GM20431 (cell line): ENCODE data around the gene DNM3.

Experiments used
- in situ Hi-C: fragments of 300-500 bp; cut with MseI, MboI; formaldehyde crosslinking; loops from one replicate; pipeline ENCODE4 v1.15.0; 2020; ENCODE audit warnings: low sequenced_read_pairs; ENCODE audit not compliant: unreplicated experiment

Gene DNM3

GRCh38 chr1:172325531-172325930 is 484.2 kb downstream of the DNM3 start:
- in situ Hi-C loops = no loop called here

GRCh38 chr1:172326136-172326535 is 484.8 kb downstream of the DNM3 start:
- in situ Hi-C loops = no loop called here

GRCh38 chr1:172328266-172328665 is 487.0 kb downstream of the DNM3 start:
- in situ Hi-C loops = no loop called here

DNA sequence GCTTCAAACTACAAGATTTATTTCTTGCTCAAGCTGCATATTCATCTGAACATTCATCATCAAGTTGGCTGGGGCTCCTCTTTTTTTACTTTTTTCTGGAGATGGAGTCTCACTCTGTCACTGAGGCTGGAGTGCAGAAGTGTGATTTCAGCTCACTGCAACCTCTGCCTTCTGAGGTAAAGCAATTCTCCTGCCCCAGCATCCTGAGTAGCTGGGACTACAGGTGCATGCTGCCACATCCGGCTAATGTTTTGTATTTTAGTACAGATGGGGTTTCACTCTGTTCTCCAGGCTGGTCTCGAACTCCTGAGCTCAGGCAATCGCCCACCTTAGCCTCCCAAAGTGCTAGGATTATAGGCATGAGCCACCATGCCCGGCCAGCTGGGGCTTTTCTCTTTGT is 490.9 kb downstream of the DNM3 start:
- in situ Hi-C loops = no loop called here

- in situ Hi-C loops = no loop called here
These were observed 494.1 kb downstream of the DNM3 start for GRCh38 chr1:172335377-172335776.

DNA sequence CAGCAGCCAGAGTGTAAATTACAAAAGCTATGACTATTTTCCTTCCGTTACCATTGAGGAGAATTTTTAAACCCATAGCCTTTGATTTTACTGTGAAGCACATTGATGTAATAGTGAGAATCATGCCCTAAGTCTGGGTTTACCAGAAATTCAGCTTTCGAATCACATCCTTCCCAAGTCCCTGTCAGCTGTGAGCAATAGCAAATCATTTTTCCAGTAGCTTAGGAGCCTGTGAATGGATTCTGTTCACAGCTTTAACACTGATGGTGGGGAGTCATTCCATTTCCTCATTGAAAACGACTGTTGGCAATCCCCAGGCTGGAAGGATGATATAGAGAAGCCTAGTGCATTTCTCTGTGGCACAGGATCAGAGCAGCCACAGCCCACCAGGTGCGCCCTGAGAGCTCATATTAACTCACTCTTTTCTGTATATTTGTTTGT is 497.0 kb downstream of the DNM3 start:
- in situ Hi-C loops = no loop called here

GRCh38 chr1:172339842-172340241 is 498.5 kb downstream of the DNM3 start:
- in situ Hi-C loops = no loop called here

GRCh38 chr1:172340520-172340919 is 499.2 kb downstream of the DNM3 start:
- in situ Hi-C loops = no loop called here

DNA sequence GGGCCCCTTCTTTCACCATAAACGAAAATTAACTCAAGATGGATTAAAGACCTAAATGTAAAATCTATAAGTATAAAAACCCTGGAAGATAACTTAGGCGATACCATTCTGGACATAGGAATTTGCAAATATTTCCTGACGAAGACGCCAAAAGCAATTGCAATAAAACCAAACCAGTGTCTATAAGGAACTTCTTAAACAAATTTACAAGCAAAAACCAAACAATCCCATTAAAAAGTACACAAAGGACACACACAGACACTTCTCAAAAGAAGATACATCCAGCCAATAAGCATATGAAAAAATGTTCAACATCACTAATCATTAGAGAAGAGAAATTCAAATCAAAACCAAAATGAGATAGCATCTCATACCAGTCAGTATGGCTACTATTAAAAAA is 500.4 kb downstream of the DNM3 start:
- in situ Hi-C loops = no loop called here

DNA sequence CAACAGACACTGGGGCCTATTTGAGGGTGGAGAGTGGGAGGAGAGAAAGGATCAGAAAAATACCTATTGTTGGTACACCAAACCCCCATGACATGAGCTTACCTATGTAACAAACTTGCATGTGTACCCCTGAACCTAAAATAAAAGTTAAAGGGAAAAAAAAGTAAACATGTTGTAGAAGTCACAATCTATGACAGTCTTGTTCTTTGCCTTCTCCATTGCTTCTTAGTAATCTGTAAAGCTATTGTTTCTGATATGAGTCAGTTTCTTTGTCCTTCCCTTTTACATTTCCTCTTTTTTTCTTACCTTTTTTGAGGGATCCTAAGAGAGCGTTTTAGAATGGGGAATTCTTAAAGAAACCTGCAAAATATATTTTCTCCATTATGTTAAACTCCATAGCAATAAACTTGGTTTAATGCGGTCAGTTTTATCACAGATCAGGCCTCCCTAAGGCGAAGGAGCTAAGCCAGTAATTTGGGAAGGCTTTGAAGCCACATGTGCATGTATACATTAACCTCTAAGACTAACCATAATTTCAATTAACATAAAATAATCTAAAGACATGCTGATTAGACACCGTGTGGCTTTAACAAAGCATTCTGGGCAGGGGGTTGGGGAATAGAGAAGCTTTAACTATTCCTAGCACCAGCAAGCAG is 501.4 kb downstream of the DNM3 start:
- in situ Hi-C loops = no loop called here

- in situ Hi-C loops = no loop called here
These were observed 502.2 kb downstream of the DNM3 start for GRCh38 chr1:172343240-172344160.

DNA sequence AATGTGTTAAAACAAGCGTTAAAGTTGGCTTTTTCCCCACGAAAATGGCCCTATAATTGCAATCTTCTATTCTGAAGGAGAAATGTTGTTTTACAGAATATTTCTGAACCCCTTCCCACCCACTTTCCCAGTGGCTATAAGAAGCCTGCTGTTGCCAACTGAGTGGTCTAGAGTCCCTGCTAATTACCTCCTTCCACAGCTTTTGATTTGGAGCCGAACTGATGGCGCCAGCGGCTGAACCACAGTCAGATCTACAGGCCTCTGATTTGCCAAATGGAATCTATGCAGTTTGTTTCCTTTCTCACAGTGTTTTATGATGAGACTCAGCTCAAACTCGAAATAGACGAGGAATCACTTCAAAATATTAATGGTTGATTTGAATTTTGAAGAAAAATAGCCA is 503.1 kb downstream of the DNM3 start:
- in situ Hi-C loops = no loop called here

- in situ Hi-C loops = no loop called here
These were observed 503.8 kb downstream of the DNM3 start for GRCh38 chr1:172345077-172345476.

- in situ Hi-C loops = no loop called here
These were observed 506.1 kb downstream of the DNM3 start for GRCh38 chr1:172347416-172347815.

GRCh38 chr1:172350856-172351255 is 509.6 kb downstream of the DNM3 start:
- in situ Hi-C loops = no loop called here

- in situ Hi-C loops = no loop called here
These were observed 510.0 kb downstream of the DNM3 start for GRCh38 chr1:172351346-172351745.

GRCh38 chr1:172351754-172352161 is 510.5 kb downstream of the DNM3 start:
- in situ Hi-C loops = no loop called here

DNA sequence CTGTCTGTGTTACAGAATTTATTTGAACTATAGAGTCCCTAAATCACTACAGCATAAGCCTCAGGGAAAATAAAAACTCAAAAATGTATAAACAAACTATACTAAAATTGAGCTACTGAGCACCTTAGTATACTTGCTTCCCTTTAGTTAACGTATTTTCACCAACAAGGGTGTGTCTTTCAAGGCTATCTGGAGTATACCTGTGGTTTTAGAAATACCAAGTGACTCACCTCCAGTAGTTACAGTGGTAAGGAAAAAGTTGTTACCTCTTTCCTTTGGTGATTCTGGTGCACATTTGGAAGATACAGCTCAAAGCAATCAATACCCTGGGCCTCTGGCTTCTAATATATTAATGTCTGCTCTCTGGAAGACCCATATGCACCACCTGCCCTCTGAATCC is 511.1 kb downstream of the DNM3 start:
- in situ Hi-C loops = no loop called here

DNA sequence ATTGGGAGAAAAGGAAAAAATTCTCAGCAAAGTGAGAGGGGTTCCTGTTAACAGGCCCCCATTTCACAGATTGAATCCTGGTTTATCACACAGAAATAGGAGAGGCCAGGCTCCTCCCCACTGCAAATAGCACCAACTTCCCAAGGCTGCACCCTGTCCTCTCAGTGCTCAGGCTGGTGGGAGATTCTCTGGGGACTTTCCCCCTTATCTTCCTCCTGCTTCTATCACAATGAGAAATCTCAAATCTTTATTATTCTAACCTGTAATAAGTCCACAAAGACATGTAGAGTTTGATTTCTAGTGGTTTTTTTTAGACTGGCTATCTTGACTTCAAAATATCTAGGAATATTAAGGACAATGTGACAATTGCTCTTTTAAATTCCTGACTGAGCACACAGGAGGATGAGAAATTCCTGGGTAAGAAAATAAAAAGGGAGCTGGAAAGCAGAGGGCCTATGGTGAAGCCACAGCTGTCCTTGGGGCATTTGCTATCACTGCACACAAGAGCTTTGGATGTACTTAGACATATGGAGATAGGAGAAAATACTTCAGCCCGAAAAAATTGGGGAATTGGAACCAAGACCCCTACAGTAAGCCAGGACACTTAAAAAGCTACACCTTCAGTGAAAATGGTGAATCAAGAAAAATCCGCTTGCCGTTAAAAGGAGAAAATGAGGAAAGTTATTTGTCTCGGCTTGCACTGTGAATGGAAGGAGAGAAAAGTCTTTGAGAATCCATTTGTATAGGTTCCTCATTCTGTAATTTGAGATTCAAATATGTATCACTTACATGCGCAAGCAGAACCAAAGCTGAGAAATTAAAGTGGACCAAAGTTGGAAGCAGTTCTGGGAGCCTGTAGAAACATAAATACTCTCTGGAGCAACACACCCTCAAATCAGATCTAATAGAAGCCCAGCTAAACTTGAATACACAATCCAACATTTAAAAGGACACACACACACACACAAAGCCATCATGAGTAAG is 513.3 kb downstream of the DNM3 start:
- in situ Hi-C loops = no loop called here

GRCh38 chr1:172356620-172357019 is 515.3 kb downstream of the DNM3 start:
- in situ Hi-C loops = no loop called here
